Nephron progenitor cell (in vitro differentiated cells): ENCODE data around the gene GIPC1.
A peak's percentile ranks its signal among the peaks of the same experiment; 100 is the strongest.
"Not testable (repeated sequence)": the region's sequence is repeated elsewhere in the genome, so short reads cannot be mapped to it uniquely, and the experiment has no call there.

Experiments used
- DNase-seq: peaks from one replicate; pipeline ENCODE4 v3.0.0; 2021
- H3K27ac Mint-ChIP-seq: 2 replicates; pipeline ENCODE4 v1.8.0; 2021; ENCODE audit warnings: mild to moderate bottlenecking, moderate library complexity, mixed read lengths
- H3K27me3 Mint-ChIP-seq: 2 replicates; pipeline ENCODE4 v1.8.0; 2021; ENCODE audit warnings: mild to moderate bottlenecking, low read depth, mixed read lengths; ENCODE audit not compliant: poor library complexity
- H3K36me3 Mint-ChIP-seq: 2 replicates; pipeline ENCODE4 v1.8.0; 2021; ENCODE audit warnings: low read depth, mixed read lengths
- H3K4me1 Mint-ChIP-seq: 2 replicates; pipeline ENCODE4 v1.8.0; 2021; ENCODE audit warnings: mixed read lengths
- H3K4me3 Mint-ChIP-seq: 2 replicates; pipeline ENCODE4 v1.8.0; 2021; ENCODE audit warnings: mild to moderate bottlenecking, moderate library complexity, mixed read lengths
- H3K9me3 Mint-ChIP-seq: 2 replicates; pipeline ENCODE4 v1.8.0; 2021; ENCODE audit warnings: mild to moderate bottlenecking, moderate library complexity, mixed read lengths
- TF ChIP-seq, protein P1 (sequence below): fragments of 200-600 bp; sonication (generic); IDR thresholded peaks from 2 replicates; pipeline ENCODE4 v1.5.0; 2021; ENCODE audit warnings: antibody characterized with exemption

GIPC1 gene, protein sequence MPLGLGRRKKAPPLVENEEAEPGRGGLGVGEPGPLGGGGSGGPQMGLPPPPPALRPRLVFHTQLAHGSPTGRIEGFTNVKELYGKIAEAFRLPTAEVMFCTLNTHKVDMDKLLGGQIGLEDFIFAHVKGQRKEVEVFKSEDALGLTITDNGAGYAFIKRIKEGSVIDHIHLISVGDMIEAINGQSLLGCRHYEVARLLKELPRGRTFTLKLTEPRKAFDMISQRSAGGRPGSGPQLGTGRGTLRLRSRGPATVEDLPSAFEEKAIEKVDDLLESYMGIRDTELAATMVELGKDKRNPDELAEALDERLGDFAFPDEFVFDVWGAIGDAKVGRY

DNA sequence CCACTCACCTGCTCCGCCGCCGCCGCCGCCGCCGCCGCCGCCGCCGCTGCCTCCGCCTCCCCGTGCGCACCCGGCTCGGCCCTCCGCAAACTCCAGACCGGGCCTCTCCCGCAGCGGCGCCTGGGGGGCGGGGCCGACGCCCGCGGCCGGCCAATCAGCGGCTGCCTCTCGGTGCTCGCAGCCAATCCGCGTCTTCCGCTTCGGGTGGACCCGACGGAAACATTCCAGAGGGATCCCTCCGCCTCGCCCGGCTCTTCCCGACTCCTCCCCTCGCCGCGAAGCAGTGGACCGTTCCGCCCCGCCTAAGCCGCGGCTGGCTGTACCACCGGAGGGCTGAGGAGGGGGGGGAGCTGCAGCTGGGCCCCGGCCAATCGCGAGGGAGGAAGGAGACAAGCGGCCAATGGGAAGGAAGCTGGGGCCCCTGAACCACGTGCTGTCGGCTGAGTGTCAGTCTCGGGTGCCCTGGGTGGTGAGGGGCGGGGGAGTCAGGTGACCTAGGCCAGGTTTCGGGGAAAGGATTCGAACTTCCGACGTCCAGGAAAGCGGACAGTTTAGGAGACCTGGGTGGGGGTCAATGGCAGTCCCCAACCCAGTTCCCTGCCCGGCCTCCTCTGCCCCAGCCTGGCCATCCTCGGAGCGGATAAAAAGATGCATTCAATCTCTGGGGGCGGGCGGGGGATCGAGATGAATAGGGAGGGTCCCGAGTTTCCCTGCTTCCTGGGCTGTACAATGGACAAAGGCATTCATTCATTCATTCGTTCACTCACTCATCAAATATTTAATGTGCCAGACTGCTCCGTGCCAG lies at the start of gene GIPC1:
Gene GIPC1, minus strand, starts transcription at position 99 of the 805 bp plus-strand sequence. CDS start 13,151 bp downstream, outside the sequence.
- TF ChIP-seq, protein P1, sequence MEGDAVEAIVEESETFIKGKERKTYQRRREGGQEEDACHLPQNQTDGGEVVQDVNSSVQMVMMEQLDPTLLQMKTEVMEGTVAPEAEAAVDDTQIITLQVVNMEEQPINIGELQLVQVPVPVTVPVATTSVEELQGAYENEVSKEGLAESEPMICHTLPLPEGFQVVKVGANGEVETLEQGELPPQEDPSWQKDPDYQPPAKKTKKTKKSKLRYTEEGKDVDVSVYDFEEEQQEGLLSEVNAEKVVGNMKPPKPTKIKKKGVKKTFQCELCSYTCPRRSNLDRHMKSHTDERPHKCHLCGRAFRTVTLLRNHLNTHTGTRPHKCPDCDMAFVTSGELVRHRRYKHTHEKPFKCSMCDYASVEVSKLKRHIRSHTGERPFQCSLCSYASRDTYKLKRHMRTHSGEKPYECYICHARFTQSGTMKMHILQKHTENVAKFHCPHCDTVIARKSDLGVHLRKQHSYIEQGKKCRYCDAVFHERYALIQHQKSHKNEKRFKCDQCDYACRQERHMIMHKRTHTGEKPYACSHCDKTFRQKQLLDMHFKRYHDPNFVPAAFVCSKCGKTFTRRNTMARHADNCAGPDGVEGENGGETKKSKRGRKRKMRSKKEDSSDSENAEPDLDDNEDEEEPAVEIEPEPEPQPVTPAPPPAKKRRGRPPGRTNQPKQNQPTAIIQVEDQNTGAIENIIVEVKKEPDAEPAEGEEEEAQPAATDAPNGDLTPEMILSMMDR: no peak
- Mint-ChIP-seq H3K27ac (peak within 1 kb of the TSS; percentile 48), H3K4me1 (peaks cover 29% of the 10 kb centered on the region), H3K27me3 (peaks cover 6% of the 10 kb centered on the region), H3K36me3 (peaks cover 21% of the 10 kb centered on the region), H3K4me3 (peak within 1 kb of the TSS; percentile 88), H3K9me3 (no peaks in the 10 kb centered on the region)
- DNase-seq: peak; percentile 97

DNA sequence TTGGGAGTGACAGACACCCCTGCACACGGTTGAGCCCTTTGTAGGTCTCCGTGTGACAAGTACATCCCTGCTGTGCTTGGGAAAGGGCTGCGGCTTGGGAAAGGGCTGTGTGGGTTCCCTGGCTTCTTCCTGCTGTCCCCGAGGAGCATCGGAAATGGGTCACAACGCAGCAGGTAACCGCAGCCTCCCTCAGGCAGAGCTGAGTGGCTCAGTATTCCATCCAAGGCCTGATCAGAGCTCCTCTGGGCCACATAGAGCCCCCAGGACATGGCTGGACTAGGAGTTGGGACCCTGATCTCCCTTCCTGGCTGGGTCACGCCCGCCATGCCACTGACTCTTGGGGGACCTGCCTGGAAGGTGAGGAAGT lies 49.8 kb upstream of the GIPC1 start:
- Mint-ChIP-seq H3K4me1 (peaks cover 16% of the 10 kb centered on the region), H3K27me3 (no peaks in the 10 kb centered on the region), H3K36me3 (peaks cover 18% of the 10 kb centered on the region), H3K9me3 (no peaks in the 10 kb centered on the region), H3K27ac (no peak overlapping the region), H3K4me3 (no peak overlapping the region)
- TF ChIP-seq, protein P1: no peak
- no peak for DNase-seq

DNA sequence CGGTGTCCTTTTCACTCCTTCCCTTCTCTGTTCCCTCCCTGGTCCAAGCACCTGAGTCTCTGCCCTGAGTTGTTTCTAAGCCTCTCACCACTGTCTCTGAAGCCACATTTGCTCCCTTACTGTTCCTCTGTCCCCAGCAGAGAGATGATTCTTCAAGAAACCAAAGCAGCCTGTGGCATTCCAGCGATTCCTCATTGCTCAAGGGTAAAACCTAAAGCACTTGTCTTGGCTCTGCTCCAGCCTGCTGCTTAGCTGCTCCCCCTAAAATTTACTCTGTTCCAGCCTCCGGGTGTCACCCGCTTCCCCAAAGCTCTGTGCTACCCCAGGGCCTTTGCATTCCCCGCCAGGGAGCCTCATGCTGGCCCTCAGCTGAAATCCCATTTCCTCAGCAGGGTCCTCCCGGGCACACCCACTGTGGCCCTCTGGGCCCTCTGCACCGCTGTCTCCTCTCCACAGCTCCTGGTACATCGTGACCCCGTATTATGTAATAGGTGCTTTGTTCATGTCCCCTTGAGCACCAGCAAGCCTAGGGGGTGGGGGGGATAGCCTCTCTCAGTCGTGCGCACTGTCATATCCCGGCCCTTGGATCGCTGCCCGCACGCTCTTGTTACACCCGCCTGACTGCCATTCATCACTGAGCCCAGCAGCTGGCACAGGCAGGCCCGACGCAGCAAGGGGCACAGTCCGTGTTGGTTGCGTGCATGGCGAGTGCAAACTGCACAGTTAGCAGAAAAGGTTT lies 49.2 kb upstream of the GIPC1 start:
- Mint-ChIP-seq H3K27me3 (no peaks in the 10 kb centered on the region), H3K27ac (no peak overlapping the region), H3K4me1 (peaks cover 10% of the 10 kb centered on the region), H3K4me3 (no peak overlapping the region), H3K9me3 (no peaks in the 10 kb centered on the region), H3K36me3 (peaks cover 18% of the 10 kb centered on the region)
- TF ChIP-seq, protein P1: no peak
- no peak for DNase-seq

DNA sequence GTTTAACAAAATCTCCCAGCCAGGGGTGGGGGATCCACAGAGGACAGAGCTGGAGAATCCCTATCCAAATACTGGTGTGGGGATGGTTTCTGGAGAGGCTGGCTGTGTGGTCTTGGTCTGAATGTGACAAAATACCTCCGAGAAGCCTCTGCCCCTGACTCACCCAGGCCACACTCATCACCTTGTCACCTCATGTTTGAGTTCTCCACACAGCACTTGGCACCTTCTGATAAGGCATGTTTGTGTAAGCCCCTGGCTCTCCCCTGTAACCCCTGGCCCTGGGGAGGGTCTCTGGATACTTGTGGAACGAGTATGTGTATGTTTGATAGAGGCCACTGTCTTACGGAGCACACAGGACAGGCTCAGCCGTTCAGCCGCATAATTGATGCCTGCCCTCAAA lies 48.1 kb upstream of the GIPC1 start:
- Mint-ChIP-seq H3K4me1 (peaks cover 5% of the 10 kb centered on the region), H3K27ac (peak overlapping the region; percentile 85), H3K9me3 (no peaks in the 10 kb centered on the region), H3K36me3 (peaks cover 19% of the 10 kb centered on the region), H3K4me3 (no peak overlapping the region), H3K27me3 (no peaks in the 10 kb centered on the region)
- no peak for DNase-seq
- TF ChIP-seq, protein P1: no peak

DNA sequence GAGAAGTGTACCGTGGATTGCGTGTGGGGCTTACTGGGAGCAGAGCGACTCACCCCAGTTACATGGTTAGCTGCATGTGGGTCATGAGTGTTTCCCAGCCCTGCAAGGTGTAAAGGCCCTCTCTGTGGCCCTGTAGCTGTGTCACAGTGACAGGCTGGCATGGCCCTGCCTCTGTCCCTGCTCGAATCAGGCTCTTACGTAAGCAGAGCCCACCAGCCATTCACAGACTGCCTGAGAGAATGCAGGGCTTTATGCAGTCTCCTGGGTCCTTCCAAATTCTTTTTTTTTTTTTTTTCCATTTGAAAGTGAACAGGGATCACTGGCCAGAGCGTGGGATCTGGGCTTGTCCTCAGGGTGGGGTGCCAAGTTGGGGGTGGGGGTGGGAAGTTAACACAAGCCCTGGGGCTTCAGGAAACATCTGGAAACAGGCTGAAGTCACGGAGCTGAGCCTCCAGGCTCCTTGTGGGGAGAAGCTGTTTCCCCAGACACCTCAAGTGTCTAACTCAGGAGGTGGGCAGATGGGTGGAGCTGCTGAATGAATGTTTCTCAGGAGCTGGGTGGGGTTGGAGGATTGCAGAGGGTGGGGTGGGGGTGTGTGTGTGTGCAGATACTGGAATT lies 46.9 kb upstream of the GIPC1 start:
- Mint-ChIP-seq H3K27me3 (no peaks in the 10 kb centered on the region), H3K4me1 (peaks cover 8% of the 10 kb centered on the region), H3K36me3 (peaks cover 11% of the 10 kb centered on the region), H3K4me3 (no peak overlapping the region), H3K27ac (no peak overlapping the region), H3K9me3 (no peaks in the 10 kb centered on the region)
- TF ChIP-seq, protein P1: no peak
- no peak for DNase-seq

DNA sequence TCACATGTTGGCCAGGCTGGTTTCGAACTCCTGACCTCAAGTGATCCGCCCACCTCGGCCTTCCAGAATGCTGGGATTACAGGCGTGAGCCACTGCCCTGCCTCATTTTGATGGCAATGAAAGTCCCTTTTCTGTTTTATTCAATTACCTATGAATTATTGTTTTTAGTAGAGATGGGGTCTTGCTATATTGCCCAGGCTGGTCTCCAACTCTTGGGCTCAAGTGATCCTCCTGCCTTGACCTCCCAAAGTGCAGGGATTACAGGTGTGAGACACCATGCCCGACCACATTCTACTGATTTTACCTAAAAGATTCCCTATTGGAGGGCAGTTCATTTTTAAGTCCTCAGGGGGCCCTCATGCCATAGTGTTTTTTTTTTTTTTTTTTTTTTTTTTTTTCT lies 46.1 kb upstream of the GIPC1 start:
- DNase-seq, H3K9me3 Mint-ChIP-seq, H3K4me3 Mint-ChIP-seq, H3K27ac Mint-ChIP-seq, H3K27me3 Mint-ChIP-seq: not testable (repeated sequence)
- peaks cover 17% of the 10 kb centered on the region for H3K4me1 Mint-ChIP-seq
- H3K36me3 Mint-ChIP-seq: peaks cover 11% of the 10 kb centered on the region
